HG02642 (cell line): ENCODE data around the gene MIDN.
A peak's percentile ranks its signal among the peaks of the same experiment; 100 is the strongest.
"Not testable (repeated sequence)": the region's sequence is repeated elsewhere in the genome, so short reads cannot be mapped to it uniquely, and the experiment has no call there.

Experiments used
- ATAC-seq: cut with Tn5 transposase; IDR thresholded peaks from one replicate; pipeline ENCODE4 v1.9.1; 2021; ENCODE audit warnings: mild to moderate bottlenecking; ENCODE audit not compliant: unreplicated experiment, poor library complexity

Gene MIDN

DNA sequence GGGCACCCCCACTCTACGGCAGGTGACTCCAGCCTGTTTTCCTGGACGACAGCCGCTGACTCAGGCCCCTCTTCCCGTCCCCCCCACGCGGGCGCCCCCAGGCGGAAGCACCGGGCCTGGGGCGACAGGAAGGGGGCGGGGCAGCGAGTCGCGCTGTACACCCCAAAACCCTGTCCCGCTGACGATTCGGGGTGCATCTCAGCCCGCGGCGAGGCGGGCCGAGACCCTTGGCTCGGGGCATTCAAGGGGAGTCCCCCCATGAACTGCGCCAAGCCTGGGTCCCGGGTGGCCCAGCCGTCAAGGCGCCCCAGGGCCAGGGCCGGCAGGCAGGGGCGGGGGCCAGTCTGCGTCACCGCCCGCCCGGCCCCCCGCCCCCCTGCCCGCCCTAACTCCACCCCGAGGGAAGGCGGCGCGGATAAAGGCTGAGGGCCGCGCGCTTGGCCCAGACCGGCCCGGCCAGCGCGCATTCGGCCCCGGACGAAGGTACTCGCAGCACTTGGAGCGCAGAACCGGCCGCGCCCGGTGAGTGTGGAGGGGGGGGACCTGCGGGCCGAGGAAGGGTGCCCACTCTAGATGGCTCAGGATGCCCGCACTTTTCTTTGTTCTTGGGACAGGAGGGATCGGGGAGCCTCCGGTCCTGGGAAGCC is at the start of gene MIDN:
MIDN (plus strand) TSS at position 445 of the 647 bp plus-strand sequence. CDS start 1,714 bp downstream, outside the sequence.
- ATAC-seq, result peak; percentile 13

DNA sequence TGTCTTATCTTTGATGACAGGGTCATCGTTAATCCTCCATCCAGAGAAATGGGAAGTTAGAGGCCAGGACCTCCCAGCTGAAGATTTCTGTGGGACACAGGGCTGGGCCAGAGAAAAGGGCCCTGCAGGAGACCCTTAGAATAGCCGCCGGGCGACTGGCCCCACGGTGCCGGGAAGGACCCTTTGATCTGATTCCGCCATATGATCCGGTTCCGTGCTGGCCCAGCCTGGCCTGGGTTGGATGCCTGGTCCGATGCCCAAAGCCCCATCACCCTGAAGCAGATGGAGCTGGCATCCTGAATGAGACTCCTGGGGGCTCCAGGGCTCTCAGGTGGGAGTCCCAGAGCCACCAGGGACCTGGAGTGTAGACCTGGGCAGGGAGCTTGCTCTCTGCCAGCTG is 48.9 kb upstream of the MIDN start:
- ATAC-seq, result no peak

DNA sequence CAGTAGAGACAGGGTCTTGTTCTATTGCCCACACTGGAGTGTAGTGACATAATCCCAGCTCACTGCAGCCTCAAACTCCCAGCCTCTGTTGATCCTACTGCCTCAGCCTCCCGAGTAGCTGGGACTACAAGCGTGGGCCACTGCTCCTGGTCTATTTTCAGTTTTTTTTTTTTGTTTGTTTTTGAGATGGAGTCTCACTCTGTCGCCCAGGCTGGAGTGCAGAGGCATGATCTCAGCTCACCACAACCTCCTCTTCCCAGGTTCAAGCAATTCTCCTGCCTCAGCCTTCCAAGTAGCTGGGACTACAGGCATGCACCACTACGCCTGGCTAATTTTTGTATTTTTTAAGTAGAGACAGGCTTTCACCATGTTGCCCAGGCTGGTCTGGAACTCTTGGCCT is 47.8 kb upstream of the MIDN start:
- ATAC-seq, result not testable (repeated sequence)

DNA sequence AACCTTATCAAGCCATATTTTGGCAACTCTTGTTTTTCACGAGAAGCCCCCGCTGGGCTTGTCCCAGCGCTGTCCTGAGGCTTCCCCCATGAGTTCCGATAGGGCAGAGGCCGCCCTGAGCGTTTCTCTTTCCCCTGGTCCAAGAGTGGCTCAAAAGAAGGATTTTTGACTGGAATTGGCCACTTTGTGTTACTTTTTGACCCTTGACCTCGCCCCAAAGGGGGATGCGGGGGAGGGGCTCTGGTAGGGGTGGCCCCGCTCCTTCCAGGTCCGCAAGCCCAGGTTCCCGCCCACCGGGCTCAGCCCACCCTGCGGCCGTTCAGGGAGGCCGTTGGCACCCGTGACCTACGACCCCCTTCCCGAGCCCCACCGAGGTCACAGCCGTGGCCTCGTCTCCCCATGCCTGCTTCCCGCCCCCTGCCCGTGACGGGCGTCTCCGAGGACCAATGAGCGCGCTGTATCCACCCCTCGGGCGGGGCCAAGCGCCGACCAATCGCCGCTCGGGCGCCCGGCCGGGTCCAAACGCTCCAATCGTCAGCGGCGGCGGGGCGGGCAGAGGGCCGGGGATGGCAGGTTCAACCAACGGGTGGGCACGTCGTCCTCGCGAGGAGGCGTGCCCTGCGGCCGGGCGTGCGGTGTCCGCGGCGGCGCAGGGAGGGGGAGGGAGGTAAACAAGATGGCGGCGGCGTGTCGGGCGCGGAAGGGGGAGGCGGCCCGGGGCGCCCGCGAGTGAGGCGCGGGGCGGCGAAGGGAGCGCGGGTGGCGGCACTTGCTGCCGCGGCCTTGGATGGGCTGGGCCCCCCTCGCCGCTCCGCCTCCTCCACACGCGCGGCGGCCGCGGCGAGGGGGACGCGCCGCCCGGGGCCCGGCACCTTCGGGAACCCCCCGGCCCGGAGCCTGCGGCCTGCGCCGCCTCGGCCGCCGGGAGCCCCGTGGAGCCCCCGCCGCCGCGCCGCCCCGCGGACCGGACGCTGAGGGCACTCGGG is 43.0 kb upstream of the MIDN start, which contains the start of gene STK11:
STK11 (plus strand) TSS at position 665 of the 986 bp plus-strand sequence. CDS start 1,136 bp downstream, outside the sequence.
- peak; percentile 89 for ATAC-seq

DNA sequence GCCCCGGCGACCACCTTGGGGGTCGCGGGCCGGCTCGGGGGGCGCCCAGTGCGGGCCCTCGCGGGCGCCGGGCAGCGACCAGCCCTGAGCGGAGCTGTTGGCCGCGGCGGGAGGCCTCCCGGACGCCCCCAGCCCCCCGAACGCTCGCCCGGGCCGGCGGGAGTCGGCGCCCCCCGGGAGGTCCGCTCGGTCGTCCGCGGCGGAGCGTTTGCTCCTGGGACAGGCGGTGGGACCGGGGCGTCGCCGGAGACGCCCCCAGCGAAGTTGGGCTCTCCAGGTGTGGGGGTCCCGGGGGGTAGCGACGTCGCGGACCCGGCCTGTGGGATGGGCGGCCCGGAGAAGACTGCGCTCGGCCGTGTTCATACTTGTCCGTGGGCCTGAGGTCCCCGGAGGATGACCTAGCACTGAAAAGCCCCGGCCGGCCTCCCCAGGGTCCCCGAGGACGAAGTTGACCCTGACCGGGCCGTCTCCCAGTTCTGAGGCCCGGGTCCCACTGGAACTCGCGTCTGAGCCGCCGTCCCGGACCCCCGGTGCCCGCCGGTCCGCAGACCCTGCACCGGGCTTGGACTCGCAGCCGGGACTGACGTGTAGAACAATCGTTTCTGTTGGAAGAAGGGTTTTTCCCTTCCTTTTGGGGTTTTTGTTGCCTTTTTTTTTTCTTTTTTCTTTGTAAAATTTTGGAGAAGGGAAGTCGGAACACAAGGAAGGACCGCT is 42.1 kb upstream of the MIDN start:
- no peak for ATAC-seq

DNA sequence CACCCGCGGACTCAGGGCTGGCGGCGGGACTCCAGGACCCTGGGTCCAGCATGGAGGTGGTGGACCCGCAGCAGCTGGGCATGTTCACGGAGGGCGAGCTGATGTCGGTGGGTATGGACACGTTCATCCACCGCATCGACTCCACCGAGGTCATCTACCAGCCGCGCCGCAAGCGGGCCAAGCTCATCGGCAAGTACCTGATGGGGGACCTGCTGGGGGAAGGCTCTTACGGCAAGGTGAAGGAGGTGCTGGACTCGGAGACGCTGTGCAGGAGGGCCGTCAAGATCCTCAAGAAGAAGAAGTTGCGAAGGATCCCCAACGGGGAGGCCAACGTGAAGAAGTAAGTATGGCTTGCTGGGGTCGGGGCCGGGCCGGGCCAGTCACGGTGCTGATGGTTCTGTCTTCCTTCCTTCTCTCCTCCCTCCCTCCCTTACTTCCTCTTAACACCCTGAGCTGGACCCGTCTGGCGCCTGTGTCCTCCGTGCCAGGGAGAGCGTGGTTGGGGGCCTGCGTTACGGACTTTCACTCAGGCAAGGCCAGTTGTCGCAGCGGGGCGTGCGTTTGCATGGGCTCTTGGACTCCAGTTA is 41.4 kb upstream of the MIDN start:
- ATAC-seq, result no peak

DNA sequence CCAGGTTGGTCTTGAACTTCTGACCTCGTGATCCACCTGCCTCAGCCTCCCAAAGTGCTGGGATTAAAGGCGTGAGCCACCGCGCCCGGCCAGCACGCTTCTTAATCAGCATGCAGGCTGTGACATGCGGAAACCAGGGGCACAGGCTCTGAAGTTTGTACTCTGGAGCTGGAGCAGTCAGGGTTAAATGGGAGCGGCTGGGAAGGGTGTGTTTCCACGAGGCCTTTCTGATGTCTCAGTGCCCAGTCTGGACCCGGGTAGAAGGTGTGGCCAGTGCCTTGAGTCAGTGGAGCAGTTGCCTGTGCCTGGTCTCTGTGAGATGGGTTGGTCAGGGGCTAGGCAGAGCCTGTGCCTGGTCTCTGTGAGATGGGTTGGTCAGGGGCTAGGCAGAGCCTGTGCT is 39.6 kb upstream of the MIDN start:
- not testable (repeated sequence) for ATAC-seq

DNA sequence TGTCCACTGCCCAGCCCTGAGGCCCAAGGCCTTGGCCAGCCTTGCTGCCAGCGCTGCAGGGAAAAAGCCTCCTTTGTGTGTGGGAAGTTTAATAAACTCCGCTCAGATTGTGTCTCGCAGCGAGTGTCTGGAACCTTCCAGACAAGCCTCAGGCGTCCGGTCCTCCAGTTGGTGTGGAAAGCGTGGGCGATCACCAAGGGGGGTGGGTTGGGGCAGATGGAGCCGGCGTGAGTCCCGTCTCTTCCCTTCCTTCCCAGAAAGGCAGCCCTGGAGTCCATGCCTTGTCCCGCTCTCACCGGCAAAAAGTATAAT is 38.2 kb upstream of the MIDN start:
- no peak for ATAC-seq

DNA sequence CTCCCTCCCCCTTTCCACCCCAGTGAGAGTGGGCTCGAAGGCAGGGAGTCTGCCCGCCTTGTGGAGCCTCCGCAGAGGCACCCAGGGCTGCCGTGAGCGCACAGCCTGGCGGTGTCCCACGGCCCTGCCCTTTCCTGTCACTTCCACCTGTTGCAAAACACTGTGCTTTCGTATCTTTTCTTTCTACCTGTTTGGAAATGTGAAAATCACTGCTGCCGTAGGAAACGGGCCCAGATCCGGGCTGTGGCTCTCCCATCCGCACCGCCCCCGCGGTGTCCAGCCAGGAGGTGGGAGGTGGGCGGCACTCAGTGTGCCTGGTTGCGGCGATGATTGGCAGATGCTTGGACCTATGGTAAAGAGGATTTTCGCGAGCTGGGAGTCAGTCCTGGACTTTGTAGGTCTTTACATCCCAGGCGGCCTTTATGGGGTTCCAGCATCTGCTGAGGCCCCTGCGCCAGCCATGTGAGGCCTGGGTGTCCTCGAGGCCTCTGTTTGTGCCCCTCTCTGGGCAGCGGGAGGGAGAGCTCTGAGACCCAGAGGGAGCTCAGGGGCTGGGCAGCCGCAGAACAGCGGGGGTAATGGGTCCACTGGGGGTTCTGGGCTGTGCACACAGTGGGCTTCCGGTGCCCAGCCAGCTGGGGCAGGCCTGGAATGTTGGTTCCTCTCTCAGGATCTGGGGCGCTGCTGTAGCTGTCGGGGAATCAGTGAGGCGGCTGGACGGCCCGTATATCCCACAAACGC is 36.7 kb upstream of the MIDN start:
- no peak for ATAC-seq

DNA sequence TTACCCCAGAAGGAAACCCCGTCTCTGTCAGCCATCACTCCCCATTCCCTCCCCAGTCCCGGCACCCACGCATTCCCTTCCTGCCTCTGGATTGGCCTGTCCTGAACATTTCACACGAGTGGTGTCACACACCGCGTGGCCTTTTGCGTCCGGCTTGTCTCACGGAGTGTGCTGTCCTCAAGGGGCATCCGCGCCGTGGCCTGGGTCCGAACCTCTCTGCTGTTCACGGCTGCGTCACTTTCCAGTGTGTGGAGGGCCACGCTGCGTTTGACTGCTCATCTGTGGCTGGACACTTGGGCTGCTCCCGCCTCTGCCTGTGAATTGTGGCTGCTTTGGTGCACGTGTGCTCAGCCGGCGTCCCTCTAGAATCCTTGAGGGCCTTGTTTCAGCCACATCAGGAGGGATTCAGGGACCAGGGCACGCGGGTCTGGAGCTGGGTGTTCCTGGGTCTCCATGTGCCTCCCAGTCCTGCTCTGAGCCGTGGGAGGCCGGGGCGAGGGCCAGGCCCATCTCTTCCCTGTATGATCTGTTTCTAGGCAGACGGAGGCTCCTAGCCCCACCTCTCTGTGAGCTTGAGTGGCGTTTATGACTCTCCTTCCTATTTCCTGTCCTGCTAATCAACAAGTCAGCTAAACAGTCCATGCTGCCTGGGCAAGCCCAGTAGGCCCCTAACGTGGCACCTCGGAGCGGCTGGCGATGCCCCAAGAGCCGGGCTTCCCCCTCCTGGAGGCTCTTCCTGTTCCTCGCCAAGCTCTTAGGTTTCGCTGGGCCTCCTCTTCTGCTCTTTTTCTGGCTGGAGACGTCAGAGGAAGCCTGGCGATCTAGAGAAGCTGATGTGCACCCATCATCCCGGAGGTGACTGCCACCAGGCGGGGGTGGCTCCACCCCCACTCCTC is 34.7 kb upstream of the MIDN start:
- peak; percentile 38 for ATAC-seq

DNA sequence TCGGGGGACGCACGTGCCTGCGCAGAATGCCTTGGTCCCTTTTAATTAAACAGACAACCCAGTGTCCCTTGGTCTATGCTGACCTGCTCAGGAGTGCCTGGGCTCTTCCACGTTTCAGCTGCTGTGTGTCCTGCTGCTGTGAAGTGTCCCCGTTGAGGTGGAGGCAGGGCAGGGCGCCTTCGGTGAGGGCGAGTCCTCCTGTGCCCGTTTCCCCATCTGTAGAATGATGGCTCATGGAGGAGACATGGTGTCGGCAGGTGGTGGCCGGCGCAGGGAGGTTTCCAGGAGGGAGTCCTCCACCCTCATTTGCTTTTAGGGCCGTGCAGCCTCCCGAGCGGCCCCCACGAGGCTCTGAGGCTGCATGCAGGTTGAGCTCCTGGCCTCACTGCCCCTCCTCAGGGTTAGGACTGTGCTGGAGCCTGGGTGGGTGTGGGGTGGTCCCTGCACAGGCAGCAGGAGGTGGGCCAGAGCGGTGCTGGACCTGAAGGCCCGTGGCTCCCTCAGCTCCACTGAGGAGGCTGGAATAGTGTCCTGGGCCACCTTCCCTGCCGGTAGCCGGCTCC is 34.0 kb upstream of the MIDN start:
- ATAC-seq, result no peak

DNA sequence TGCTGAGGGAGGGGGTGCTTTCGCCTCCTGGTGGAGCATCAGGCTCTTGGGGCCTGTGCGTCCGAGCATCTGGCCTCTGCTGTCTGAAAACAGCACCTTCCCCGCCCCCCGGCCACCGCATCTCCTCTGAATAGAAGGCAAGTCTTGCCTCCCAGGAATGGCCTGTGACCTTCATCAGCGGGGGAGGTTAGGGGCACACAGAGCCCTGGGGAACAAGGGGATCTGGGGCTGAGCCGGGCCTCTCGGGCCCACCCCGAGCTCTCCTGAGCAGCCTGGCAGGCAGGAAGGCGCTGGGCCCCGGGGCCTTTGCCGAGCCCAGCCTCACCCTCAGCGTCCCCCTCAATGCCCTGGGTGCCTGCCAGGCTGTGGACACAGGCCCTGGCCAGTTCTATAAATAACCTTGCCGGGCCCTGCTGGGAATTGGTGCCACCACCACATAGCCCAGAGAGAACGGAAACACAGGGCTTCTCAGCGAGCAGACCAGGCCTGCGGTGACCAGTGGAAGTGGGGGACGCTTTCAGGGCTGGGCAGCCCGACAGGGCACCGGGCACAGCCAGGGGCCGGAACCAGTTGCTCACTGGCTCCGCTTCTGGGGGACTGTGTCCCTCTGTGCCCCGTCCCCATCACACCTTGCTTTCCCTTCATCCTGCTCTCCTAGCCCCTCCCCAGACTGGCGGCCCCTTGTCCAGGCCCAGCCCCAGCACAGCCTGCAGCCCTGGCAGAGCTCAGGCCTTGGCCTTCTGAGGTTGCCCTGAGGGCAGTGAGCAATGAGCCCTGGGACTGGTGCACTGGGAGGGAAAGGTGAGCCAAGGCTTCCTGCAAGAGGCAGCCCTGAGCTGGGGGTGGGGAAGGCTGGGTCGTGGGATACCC is 33.3 kb upstream of the MIDN start:
- no peak for ATAC-seq

DNA sequence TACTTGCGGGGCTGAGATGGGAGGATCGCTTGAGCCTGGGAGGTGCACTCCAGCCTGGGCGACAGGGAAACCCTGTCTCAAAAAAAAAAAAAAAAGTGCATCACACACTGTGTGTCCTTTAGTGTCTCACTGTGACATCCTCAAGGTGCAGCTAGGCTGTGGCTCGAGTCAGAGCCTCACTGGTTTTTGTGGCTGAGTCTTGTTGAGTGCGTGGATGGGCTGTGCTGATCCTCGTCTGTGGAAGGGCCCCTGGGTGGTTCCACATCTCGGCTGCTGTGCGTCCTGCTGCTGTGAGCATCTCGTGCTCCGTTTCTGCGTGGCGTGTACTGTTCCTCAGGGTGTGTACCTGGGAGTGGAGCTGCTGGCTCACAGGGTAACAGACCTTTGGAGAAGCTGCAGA is 31.6 kb upstream of the MIDN start:
- ATAC-seq, result no peak

DNA sequence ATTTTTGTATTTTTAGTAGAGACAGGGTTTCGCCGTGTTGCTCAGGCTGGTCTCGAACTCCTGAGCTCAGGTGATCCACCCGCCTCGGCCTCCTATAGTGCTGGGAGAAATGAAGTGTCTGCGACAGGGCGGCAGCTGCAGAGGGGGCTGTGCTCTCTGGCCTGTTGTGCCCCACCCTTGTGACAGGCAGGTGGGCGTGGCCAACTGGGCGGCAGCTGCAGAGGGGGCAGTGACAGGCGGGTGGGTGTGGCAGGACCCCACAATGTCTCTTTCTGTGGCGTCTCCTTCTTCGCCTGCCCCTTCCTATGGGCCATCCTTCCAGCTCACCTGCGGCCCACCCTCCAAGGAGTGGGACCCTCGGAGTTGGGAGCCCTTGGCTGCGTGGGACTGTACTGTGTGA is 31.0 kb upstream of the MIDN start:
- no peak for ATAC-seq

DNA sequence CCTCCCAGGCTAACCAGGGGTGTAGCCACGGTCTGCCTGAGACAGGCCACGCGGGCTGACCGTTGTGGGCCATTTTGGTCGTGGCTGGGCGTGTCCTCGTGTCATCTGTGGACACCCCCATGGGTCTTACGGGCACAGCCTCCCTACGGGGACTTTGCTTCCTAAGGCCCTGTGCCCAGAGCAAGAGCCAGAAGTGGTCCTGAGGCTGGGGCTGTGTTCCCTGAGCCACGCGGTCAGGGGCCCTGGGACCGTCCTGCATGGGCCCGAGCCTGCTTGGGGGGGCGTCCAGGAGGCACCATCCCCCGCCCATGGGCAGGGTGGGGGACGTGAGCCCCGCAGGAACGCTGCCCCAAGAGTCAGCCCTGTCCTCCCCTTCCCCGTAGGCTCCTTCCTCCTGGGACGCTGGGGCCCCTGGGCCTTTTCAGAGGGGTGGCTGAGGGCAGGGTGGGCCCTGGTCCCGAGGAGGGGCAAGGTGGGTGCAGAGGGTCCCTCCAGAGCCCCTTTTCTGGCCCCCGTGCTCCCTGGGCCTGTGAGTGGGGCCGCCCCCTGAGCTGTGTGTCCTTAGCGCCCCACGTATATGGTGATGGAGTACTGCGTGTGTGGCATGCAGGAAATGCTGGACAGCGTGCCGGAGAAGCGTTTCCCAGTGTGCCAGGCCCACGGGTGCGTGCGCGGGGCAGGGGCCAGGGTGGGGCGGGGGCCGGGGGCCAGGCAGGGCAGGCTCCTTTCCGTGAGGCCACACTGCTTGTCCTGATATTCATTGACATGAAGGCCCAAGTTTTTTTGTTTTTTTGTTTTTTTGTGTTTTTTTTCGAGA is 29.4 kb upstream of the MIDN start:
- ATAC-seq, result no peak

DNA sequence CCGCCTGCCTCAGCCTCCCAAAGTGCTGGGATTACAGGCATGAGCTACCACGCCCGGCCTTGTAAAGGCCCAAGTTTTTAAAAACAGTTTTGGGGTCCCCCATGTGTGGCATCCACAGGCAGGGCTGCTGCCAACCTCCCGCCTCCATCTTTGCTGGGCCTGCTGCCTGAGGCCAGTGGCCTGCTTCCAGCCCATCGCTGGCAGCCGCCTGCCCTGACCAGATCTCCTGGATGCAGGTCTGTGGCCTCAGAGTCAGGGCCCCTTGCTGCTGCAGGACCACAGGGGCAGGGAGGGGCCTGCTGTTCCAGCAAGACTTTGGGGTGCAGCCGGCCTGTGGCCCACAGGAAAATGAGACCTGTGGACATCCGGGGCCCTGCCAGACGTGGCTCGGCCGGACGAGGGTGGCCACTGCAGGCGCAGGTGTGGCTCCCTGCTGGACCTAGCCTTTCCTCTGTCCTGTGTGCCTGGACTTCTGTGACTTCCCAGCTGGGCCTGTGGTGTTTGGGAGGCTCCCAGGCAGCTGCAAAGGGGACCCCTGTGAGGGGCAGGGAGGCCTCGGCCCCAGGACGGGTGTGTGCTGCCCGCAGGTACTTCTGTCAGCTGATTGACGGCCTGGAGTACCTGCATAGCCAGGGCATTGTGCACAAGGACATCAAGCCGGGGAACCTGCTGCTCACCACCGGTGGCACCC is 28.5 kb upstream of the MIDN start:
- no peak for ATAC-seq
